ENCODE measurements around the gene RFX3.

DNA sequence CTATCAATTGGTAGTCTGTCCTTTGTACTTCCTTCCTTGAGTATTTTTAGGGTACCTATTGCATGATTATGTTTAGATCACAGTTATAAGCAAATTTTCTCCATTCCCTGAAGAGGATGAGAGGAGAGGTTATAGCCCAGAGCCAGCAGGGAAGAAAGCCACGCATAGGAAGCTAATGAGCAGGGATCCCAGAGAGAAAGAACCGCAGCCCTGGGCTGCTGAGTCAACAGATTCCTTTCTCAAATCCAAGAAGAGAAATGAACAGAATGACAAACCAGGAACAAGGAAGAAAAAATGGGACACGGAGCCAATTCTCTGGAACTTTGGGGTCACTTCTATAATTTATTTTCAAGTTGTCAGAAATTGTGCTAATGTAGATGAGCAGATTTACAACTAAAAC, 284.5 kb downstream of the RFX3 start:
- TF ChIP-seq CTCF (IDR thresholded peaks at IDR 0.05; ENCODE audit: low read depth, low read length, poor library complexity, severe bottlenecking) (no peak), EZH2phosphoT487 (IDR thresholded peaks at IDR 0.05; ENCODE audit: borderline replicate concordance, low read length) (no peak)

Data from DOHH2 (cell line).